Amniotic epithelial cell (primary cell): Measurements from ENCODE around the gene ATP8A2.
"Not testable (repeated sequence)": the region's sequence is repeated elsewhere in the genome, so short reads cannot be mapped to it uniquely, and the experiment has no call there.

Source experiments
- DNase-seq: peaks from one replicate; pipeline ENCODE4 v3.0.0-alpha.2; 2010; ENCODE audit warnings: low read depth

ATP8A2 gene

DNA sequence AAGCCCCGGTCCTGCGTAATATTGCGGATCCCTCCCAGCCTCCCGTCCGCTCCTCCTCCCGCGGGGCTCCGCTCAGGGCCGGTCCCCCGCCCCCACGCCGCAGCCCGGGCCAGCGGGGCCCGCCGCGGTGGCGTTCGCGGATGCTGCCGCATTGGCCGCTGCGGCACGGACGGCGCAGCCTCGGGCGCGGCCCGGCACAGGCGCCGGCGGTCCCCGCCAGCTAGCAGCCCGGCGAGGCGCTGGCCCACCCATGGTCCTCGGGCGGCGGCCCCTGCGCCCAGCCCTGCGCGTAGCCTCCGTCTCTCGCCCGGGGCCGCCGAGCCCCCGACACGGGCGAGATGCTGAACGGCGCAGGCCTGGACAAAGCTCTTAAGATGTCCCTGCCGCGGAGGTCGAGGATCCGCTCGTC is at the start of gene ATP8A2:
Gene ATP8A2, plus strand, starts transcription at position 100 of the 409 bp plus-strand sequence. Its CDS starts 239 bp downstream, at position 339.
- no peak for DNase-seq

DNA sequence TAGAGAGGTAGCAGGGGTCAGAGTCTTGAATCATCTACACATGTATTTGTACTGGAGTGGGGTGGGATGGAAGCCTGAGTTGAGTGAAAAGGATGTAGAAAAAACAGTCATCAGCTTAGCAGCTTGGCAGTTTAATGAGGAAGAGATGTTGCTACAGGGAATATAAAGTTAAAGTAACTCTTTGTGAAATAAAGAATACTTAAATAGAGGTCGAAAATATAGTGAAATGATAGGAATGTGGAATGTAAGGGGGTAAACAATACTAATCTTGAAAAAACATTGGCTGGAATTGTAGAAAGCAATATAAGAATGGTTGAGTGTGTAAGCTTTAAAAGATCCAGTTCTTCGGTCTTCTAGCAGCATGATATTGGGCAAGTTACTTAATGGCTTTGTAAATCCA is 47.7 kb upstream of the ATP8A2 start:
- no peak for DNase-seq

DNA sequence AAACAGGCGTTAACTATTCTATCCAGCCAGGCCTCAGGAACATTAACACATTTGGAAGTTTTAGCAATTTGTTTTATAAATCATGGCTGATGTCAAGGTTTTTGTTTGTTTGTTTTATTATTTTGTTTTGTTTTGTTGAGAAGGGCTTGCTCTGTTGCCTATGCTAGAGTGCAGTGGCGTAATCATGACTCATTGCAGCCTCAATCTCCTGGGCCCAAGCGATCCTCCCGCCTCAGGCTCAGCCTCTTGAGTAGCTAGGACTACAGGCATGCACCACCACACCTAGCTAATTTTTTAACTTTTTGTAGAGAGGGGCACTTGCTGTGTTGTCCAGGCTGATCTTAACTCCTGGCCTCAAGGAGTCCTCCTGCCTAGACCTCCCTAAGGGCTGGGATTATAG is 42.1 kb upstream of the ATP8A2 start:
- DNase-seq: peak; percentile 69

DNA sequence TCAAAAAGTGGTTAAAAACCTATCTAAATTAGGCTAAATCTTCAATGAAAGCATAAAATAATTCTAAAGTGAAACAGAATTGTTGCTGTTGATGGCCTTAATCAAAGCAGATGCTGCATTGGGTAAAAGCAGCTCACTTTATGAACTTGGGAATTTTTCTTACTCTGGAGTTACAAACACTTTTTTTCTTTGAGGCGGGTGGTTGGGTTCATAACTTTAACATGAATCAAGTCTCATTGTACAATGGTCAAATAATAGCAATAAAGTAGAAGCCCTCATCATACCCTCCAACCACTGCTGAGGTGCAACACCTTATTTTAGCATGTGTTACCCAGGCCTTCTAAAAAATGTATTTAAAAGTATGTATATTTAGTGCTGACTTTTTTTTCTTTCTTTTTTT is 41.2 kb upstream of the ATP8A2 start:
- DNase-seq: peak; percentile 65

DNA sequence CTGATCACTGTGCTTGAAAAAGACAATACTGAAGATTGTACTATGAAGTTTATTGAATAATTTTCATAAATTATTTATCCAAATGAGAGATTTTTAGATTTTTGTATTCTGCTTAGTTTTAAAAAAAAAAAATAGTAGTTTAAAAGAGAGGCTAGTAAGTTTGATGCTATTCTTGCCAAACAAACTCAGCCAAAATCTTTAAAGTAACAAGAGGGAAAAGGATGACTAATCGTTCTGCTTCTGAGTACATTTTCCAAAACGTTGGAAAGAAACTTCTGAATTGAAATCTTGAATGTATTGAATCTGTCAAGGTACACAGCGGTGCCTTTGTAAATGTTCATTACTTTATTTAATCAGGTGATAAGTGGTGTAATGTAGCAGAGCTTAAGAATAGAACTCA is 35.9 kb upstream of the ATP8A2 start:
- no peak for DNase-seq

DNA sequence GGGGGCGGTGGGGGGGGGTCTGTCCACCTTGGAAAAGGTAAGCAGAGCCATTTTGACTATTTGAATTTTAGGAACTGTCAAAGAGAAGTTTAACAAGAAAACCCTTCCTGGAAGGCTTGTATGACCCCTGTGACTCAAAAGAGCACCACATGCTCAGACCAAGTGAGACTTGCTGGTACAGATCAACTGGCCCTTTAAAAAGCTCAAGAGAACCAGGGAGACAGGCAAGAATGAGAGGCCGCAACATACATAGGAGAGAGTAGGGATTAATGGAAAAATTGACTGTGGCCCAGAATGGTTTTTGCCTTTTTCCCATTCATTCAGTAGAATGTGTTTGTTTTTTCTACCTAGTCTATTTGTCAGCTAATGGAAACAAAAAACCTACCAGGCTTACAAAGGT is 26.2 kb upstream of the ATP8A2 start:
- DNase-seq: no peak

DNA sequence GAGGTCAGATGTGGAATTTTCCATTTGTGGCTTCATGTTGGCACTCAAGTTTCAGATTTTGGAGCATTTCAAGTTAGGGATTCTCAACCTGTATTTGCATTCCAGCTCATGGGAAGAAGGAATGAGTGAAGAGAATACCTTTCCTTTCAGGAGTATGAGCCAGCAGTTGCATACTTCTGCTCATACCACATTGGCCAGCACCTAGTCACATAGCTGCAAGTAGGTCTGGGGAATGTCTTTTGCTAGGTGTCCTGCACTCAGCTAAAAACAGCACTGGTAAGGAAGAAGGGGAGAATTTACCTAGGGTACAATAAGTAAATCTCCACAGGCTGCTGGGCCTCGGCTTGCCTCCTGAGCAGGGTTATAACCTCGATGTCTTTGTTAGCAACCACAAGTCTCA is 24.6 kb upstream of the ATP8A2 start:
- DNase-seq: no peak

DNA sequence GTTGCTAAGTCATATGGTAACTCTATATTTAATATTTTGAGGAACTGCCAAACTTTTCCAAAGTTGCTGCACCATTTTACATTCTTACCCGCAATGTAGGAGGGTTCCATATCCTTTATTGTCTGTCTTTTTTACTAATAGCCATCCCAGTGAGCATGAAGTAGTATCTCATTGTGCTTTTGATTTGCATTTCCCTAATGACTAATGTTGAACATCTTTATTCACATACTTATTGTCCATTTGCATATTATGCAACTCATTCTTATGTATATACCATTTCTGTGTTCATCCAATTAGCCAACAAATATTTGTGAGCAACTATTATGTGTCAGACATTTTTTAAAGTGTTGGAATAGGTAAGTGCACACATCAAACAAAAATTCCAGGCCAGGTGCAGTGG is 20.4 kb upstream of the ATP8A2 start:
- no peak for DNase-seq

DNA sequence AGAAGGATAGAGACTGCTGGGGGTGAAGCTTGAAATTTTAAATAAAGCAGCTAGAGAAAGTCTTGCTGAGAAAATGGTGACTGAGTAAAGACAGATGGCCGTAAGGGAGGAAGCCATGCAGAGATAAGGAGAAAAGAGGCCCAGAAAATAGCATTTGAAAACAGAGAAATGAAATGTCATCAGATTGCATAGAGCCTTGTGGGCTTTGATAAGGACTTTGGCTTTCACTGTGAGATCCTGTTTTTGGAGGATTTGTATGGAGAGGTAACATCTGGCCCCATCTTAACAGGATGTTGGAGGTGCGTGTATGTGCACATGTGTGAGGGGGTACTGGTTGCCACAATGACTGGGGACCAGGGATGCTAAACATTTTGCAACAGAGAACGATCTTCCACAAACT is 19.5 kb upstream of the ATP8A2 start:
- peak; percentile 26 for DNase-seq

DNA sequence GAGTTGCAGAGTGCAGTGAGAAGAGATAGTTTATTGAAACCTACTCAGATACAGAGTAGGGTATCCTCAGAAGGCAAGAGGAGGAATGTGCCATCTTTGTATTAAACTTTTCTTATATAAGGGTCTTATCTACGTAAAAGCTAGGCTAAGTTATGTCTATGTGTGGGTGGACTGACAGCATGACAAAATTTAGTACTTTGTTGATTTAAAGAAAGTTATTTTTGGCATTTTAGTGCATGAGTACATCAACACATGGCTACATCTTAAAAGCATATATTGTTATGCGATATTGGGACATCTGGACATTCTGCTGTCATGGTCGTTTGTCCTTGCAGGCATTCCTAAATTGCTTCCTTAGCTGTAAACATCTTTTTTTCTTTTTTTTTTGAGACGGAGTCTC is 19.0 kb upstream of the ATP8A2 start:
- peak; percentile 7 for DNase-seq

DNA sequence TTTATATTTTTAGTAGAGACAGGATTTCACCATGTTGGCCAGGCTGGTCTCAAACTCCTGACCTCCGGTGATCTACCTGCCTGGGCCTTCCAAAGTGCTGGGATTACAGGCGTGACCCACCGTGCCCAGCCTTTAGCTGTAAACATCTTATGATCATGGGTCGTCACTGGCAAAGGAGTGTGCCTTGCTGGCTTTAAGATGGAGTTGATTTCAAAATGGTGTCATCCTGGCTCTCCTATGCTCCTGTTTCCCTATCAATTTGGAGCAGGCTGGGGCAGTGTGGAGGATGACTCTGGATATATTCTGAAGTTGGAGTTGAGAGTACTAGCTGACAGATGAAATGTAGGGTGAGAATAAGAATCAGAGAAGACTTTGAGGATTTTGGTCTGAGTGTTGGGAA is 18.4 kb upstream of the ATP8A2 start:
- DNase-seq: no peak

DNA sequence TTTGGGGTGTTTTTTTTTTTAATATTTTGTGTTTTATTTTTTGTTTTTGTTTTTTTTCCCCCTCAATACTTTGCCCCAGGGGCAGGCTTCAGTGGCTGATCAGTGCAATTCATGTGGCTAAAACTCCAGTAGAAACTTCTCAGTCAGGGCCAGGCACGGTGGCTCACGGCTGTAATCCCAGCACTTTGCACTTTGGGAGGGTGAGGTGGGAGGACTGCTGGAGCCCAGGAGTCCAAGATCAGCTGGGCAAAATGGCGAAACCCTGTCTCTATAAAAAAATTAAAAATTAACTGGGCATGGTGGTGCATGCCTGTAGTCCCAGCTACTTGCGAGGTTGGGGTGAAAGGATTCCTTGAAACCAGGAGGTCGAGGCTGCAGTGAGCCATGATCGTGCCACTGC is 17.4 kb upstream of the ATP8A2 start:
- DNase-seq: no peak

DNA sequence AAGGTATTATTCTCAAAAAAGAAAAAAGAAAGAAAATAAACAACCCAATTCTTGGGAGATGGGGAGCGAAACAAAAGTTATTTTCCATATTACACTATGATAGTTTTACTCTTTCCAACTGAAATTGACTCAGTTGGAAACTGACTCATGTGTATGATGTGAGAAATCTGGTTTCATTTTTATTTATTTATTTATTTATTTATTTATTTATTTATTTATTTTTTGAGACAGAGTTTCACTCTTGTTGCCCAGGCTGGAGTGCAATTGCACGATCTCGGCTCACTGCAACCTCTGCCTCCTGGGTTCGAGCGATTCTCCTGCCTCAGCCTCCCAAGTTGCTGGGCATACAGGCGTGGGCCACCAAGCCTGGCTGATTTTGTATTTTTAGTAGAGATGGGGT is 11.3 kb upstream of the ATP8A2 start:
- DNase-seq: not testable (repeated sequence)

DNA sequence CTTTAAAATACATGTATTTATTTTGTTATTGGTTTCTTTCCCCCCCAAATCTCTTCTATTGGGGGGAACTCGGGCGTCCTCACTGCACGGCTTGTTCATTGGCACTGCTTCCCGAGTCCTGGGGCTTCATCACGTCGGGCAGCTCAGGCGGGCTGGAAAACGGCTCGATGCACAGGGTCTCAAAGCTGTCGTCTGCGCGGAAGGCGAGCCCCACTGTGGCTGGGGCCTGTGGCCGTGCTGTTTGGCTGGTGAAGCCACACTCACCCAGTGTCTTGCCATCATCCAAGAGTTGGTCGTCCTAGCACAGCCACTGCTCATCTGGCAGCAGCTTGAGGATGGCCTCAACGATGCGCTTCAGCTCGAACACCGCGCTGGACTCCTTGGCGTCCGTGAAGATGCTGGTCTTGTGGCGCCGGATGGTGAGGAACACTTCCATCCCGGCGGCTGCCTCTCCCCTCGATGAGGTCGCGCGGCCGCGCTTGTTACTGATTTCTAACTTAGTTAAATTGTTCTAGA is 6.0 kb upstream of the ATP8A2 start:
- no peak for DNase-seq

DNA sequence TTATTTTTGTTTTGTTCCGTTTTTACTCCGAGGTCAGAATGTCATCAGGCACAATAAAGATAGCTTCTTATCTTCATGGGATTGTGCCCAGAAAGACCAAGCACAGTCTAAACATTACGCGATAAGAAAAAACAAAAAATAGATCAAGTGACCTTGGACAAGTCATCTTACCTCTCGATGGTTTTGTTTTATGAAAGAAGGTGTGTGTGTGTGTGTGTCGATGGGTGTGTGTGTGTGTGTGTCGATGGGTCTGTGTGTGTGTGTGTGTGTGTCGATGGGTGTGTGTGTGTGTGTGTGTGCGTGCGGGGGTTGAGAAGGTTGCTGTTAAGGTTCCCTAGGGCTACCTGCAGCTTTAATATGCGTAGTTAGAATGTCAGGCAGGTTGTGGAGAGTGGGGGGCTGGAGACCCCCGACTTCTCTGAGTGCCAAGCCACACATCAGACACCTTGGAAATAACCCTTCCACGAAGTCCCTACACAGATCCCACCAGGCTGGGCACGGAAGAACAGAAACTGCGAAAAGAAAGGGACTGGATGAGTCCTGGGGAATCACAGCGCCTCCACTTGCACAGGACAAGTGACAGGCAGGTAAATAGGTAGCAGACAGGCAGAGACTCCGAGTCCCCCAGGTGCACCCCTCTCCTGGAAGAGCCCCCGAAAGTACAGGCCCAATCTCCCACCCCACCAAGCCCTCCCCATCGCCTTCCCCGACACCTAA is 458 bp upstream of the ATP8A2 start:
- no peak for DNase-seq

DNA sequence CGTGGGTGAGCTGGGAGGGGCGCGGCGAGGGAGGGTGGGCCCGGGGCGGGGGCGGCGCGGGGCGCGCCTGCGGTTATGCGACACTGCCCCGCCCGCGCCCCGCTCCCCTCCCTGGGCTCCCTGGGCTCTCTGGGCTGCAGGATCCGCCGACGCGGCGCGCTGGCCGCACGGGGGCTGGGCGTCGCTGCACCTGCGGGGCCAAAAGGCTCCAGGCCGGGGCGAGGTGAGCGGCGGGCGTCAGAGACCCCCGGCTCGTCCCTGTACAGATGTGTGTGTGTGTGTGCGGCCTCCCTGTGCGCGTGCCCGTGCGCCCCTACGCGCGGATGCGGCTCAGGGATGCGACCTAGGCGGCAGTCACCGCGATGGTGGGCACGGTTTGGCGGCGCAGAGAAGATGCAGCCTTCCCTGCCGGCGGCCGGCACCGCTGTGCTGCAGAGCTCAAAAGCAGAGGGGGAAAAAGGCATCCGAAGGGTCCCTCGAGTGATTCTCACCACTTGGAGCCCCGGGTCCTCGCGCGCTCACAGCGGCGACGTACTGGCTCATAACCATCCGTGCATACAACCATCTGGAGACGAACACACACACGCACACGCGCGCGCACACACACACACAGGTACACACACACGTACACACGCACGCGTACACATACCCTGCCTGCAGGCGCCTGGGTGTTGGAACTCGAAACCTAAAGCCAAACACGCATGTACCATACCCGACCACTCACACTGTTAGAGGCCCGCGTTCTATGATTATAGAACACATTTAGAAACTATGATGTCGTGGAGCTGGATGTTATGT is 709 bp downstream of the ATP8A2 start:
- DNase-seq: no peak

DNA sequence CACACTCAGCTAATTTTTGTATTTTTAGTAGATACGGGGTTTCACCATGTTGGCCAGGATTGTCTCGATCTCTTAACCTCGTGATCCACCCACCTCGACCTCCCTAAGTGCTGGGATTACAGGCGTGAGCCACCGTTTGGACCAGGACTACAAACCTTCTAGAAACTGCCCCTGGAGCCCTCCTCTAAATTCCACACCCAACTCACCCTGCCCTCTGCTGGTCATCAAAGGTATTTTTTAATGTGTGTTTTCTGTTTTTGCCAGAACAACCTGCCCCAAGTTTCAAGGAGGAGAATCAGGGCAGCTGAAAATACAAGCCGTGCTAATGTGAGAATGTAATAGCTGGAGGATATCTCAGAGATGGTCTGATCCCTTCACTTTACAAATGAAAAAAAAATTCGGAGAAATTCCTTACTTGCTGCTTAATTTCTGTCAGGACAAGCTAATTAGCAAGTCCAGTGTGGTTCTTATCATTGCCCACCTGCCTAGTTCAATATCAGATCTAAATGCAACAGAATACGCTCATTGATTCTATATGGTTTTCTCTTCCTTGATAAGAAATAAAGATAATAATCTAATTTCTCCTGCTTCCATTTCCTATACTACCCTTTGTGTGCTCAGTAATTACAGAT is 4.1 kb downstream of the ATP8A2 start:
- peak; percentile 32 for DNase-seq

DNA sequence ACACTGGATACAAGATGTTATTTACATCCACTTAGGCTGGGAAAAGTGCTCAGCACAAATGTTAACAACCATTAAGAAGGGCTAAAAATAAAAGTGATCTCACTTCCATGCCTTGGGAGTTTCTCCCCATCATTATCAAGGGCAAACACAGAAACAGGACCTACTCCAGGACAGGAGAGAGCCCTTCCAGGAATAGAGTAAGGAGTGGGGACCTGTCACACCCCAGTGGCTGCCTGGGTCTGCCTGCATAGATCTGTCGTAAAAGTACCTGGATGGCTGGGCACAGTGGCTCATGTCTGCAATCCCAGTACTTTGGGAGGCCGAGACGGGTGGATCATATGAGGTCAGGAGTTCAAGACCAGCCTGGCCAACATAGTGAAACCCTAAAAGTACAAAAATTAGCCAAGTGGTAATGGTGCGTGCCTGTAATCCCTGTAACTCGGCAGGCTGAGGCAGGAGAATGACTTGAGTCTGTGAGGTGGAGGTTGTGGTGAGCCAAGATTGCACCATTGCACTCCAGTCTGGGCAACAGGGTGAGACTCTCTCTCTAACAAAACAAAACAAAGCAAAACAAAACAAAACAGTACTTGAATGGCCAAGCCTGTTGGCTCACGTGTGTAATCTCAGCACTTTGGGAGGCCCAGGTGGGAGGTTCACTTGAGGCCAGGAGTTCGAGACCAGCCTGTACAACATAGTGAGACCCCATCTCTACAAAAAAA is 5.6 kb downstream of the ATP8A2 start:
- no peak for DNase-seq

DNA sequence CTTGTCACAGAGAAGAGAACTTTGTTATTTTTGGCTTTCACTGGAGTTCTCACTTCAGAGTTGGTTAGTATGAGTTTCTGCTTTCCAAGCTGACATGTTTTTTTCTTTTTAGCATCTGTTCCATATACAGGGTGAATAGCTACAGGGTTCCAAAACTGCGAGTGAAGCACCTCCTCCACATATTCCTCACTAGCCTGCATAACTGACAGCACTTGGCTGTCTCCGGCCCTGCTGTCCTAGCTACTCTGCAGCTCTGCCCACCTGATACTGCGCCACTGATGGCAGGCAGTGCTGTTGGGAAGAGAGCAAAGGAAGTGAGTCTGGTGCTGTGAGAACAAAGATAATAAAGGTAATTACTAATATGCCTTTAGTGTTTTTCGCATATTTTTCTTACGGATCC is 6.8 kb downstream of the ATP8A2 start:
- DNase-seq: no peak

DNA sequence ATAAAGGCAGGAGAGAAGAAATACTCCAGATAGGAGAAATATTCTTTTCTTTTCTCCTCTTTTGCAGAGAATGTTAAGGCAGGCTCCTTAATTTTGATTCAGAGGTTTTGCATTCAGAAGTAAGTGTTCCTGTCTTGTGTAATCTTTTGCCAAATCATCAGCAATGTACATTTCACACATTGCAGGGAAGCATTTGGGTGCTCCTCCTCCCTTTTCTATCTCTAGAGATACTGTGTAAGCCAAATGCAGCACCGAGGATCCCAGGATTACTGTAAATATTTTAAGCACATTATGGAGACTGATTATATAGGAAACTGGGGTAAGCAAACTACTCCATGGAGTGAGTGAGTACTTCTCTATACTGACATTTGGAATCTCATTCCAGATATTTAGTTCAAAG is 7.2 kb downstream of the ATP8A2 start:
- no peak for DNase-seq

DNA sequence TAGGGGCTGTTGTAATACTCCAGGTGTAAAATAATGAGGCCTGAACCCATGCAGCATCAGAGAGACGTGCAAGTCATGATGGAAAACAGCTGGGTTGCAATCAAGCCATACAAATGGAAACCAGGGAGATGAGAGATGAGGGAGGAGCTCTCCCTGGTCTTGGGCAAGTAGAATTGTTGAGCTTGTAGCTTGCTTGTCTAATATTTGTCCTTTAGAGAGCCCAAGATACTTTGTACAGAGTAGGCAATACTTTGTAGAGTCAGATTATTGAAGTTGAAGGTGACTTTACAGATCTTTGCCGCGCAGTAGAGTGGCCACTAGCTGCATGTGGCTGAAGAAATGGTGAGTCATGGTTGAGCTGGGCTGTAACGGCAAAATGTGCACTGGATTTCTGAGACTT is 8.3 kb downstream of the ATP8A2 start:
- DNase-seq: no peak

DNA sequence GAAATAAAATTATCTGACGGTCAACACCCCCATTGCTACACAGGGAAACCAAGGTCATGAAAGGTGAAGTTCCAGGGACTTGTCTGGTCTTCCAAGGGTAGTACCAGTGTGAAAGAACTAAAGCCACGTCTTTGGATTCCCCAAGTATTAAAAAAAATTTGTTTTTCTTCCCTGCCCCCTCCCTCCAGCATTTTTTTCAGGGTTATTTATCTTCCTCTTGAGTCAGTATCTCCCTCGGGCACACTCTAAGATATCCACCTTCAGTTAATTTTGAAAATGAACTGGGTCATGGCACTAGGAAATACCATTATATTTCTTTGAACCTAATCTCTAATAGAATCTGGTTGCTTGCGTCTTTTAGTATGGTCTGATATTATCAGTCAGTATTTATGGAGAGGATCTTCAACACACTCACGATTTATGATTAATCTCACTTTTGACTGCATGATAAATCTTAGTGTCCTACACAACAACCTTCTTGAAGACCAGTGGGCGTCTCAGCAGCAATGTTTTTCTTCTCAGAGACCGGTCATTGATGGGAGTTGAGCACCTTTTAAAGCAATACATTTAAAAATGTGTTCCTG is 9.1 kb downstream of the ATP8A2 start:
- no peak for DNase-seq
